HG02840 (cell line): ENCODE data around the gene C1orf21.
"Not testable (repeated sequence)": the region's sequence is repeated elsewhere in the genome, so short reads cannot be mapped to it uniquely, and the experiment has no call there.

Experiments
- ATAC-seq: cut with Tn5 transposase; IDR thresholded peaks from one replicate; pipeline ENCODE4 v1.9.1; 2021; ENCODE audit warnings: mild to moderate bottlenecking, moderate library complexity, moderate number of reproducible peaks; ENCODE audit not compliant: unreplicated experiment, low FRiP score

The C1orf21 gene

DNA sequence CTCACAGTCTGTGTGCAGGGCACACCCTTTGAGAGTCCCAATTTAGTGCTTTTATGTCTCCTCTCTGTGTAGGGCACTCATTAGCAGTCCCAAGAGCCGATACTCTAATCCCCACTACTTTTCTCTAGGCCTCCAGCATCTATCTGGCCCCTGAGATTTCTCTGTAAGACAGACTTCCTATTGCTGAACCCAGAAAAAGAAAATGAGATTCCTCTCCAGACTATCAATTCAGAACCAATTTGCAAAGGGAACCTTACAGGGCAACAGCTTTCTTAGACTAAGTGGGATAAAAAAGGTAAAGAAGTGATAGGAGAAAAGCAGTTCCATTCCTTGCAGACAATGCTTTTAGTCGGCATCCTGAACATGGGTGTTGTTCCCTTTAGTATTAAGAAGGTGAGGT lies 195.6 kb downstream of the C1orf21 start:
- no peak for ATAC-seq

GRCh38 chr1:184583849-184584248 lies 197.0 kb downstream of the C1orf21 start:
- no peak for ATAC-seq

DNA sequence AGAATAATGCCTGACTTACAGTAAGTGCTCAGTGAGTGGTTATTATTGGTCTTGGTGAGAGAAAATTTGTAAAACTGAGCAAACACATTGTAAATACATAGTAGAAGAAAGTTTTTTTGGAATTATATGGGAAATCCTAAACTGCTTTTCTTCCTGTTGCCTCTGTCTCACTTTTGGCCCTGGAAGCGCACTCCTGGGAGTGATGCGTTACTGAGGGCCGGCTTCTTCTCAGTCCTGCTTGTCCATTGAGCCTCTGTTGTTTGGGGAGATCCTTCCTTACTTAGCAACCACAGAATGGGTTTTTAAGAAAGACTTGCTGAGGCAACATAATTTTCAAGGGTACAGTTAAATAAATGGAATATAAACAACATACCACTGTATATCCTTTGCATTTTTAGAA lies 201.9 kb downstream of the C1orf21 start:
- ATAC-seq = no peak

DNA sequence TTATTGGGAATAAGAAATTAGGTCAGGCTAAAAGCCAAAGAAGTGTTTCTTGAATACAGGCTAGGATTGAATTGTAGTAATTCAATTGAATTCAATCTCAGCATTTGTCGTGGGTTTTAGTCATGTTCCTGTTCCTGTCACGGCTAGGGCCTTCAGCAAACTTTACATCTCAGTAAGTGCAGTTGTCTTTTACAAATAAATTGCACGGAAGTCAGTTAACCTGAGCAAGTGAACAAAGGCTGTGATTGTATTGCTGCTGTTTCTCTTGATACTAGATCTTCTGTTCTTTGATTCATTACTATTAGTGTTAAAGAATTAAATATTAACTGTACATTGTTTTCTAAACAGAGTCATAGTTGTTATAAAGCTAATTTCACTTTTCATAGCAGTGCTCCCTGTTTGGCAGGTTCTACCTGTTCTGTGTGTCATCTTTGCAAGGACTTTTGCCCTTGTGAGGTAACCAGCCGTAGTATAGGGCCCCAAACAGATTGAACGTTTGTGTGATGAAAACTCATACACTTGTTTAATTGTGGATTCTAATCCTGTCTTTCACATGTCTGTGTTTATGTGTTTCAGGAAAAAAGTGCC lies 203.4 kb downstream of the C1orf21 start:
- no peak for ATAC-seq

GRCh38 chr1:184593597-184593996 lies 206.8 kb downstream of the C1orf21 start:
- no peak for ATAC-seq

- ATAC-seq = no peak
Measured at GRCh38 chr1:184595596-184595995, 208.8 kb downstream of the C1orf21 start.

- no peak for ATAC-seq
Measured at GRCh38 chr1:184596950-184597645, 210.3 kb downstream of the C1orf21 start.

DNA sequence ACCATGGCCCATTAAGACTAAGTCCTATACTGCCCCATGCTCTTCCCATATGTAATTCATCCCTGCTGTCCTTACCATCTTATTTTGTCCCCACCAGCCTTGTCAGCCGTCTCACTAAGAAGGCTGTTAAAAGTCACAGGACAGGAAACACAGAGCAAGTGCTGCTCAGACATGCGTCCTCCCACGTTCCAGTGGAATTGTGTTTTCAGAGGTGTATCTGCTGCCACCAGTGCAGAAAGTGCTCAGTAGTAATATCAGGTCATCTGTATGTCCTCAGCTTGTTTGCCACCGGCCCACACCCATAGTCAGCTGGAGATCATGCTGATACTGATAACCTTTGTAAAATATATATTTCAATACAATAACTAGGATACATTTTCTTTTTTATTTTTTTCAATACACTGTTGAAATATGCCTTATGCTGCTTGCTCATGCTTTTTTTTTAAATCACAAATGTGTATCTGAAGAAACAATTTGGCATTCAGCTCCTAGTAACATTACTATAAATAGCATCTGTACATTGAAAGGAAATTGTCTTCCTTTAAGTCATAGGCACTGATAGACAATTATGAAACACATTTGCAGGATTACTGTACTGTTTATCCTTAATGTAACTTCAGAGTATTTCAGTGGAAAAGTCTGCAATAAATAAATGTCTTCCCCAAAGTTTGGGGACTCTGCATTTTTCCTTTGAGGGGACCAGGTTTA lies 211.0 kb downstream of the C1orf21 start:
- no peak for ATAC-seq

DNA sequence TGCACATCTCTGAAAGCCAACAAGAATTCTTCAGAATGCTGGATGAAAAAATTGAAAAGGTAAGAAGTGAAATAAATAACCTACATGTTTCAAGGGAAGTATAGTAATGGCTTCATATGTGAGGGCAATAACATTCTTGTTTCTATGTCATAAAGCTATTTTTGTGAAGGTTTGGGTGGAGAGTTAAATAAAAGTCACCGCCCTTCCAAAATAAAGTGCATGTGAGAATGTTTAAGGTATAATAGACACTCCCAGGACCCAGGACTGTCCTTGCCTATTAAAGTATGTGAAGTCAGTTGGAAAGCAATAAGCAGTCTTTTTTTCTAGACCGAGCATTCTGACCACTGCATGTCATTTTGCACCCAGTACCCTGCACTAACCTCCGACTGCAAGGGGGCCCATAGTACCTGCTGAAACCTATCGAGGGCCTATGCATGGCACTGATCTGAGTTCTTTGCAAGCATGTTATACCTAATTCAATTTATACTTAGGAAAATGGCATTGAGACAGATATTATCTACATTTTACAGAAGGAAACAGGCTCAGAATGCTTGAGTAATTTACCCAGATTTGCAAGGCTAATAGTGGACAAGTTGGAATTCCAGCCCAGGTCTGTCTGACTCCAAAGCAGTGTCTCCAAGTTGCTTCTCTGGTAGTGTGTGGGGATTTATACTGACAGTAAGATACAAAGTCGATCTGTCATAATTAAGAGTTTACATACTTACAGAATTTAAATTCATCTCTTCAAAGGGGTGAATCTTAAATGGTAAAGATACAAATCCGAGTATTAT lies 211.8 kb downstream of the C1orf21 start:
- no peak for ATAC-seq

DNA sequence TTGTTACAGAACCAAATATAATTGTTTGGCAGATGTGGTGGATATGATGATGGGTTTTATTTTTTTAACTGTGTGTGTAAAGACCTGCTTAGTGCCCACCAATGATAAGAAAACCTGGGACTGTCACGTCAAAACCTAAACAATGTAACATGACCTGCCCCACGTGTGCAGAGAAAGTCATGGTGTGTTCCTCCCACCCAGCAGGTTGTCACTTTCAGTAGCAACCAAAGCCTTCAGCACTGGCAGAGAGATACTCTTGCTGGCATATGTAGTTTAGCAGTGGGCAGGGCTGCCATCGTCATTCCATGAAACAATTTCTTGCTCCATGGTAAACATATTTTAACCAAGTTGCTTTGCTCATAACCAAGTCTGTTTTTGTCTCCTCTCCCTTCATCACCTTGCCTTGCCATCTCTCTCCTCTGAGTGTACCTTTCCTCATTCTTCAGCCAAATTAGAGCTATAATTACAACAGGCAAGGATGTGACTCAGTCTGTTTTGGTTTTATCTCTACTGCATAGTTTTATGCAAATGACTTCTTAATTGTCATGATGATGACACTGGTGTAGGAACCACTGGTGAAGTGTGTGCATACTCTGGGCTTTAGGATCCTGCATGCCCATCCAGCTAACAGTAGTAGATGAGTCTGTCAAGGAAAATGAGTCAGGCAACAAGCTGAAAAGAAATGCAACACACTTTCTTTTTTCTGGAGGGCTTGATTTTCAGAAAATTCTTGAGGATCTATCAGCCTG lies 217.5 kb downstream of the C1orf21 start:
- ATAC-seq = no peak

GRCh38 chr1:184605941-184606340 lies 219.1 kb downstream of the C1orf21 start:
- ATAC-seq = no peak

DNA sequence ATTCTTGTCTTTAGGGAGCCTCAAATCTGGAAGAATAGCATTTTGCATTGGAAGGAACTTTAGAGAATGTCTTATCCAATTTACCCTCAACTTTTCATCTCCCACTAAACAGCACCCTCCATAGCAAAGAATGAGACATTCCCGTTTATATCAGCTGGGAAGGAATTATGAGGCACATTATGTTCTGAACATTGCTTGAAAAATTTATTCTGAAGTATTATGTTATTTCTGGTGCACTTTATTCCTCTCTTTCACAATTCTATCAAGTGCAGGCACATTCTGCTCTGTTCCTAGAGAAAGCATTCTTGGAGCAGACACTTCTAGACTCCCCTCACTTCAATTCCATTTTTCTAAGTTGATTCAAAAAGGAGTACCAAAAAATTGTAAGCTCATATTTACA lies 220.0 kb downstream of the C1orf21 start:
- ATAC-seq = no peak

DNA sequence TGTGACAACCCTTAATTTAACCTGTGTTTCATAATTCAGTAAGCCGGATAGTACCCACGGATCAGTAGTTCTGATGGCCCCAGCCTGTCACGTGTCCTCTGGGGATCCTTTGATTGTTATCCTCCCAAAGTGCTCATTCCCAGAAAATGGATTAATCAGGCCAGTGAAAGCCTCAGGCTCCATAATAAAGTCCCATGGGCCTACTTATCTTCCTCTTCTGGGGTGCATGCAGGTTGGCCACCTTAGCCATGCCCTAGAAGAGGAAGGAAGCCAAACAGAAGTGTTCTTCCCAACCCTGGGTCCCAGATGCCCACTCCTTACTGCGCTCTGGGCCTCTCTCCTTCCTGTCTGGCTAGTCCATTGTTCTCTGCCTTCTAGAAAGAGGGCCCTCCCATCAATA lies 221.8 kb downstream of the C1orf21 start:
- ATAC-seq = no peak

GRCh38 chr1:184608990-184609389 lies 222.2 kb downstream of the C1orf21 start:
- ATAC-seq = no peak

- no peak for ATAC-seq
Measured at GRCh38 chr1:184610876-184611595, 224.2 kb downstream of the C1orf21 start.

- not testable (repeated sequence) for ATAC-seq
Measured at GRCh38 chr1:184612229-184612628, 225.4 kb downstream of the C1orf21 start.

- ATAC-seq = no peak
Measured at GRCh38 chr1:184614667-184615066, 227.8 kb downstream of the C1orf21 start.

DNA sequence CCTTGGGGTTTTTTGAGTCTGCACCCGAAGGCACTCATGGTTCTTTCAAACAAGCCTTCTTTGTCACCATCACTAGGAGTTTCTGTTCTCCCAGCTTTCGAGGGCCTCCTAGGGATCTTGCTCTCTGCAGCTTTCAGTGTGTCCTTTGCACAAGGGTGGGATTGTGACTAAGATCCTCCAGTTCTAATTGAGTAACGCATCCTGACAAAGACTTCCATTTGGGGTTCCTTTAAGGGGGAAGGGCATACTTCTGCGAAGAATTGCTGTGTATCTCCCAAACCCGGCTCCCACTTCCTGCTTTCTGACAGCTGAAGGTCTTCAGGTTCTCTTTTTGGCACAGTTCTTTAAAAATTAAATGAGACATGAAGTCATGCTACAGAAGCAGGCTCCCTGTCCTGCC lies 228.5 kb downstream of the C1orf21 start:
- no peak for ATAC-seq

GRCh38 chr1:184616504-184616903 lies 229.7 kb downstream of the C1orf21 start:
- ATAC-seq = no peak
